Hematopoietic multipotent progenitor cell treated with erythropoietin and hydrocortisone succinate and interleukin-3 and kit ligand, for 8 days (in vitro differentiated cells): ENCODE results near the gene ZNF77.
"Not testable (repeated sequence)": the region's sequence is repeated elsewhere in the genome, so short reads cannot be mapped to it uniquely, and the experiment has no call there.

Experiments
- DNase-seq: peaks from one replicate; pipeline ENCODE4 v3.0.0-alpha.2; 2015

Gene ZNF77

GRCh38 chr19:2944775-2945574 lies at the start of gene ZNF77:
Gene ZNF77 (minus strand): TSS chr19:2944971. CDS start chr19:2944840, 131 bp downstream.
- DNase-seq = peak; percentile 98

- DNase-seq = no peak
Observed at GRCh38 chr19:2993579-2993978, 48.8 kb upstream of the ZNF77 start.

- no peak for DNase-seq
Observed at GRCh38 chr19:2992958-2993357, 48.2 kb upstream of the ZNF77 start.

GRCh38 chr19:2992333-2992732 lies 47.6 kb upstream of the ZNF77 start:
- DNase-seq = not testable (repeated sequence)

- DNase-seq = no peak
Observed at GRCh38 chr19:2989236-2989946, 44.6 kb upstream of the ZNF77 start.

GRCh38 chr19:2988568-2988967 lies 43.8 kb upstream of the ZNF77 start:
- no peak for DNase-seq

GRCh38 chr19:2987797-2988196 lies 43.0 kb upstream of the ZNF77 start:
- no peak for DNase-seq

- no peak for DNase-seq
Observed at GRCh38 chr19:2986951-2987524, 42.3 kb upstream of the ZNF77 start.

GRCh38 chr19:2984215-2984528 lies 39.4 kb upstream of the ZNF77 start:
- DNase-seq = no peak

GRCh38 chr19:2983351-2984214 lies 38.8 kb upstream of the ZNF77 start:
- DNase-seq = no peak

- DNase-seq = no peak
Observed at GRCh38 chr19:2982983-2983350, 38.2 kb upstream of the ZNF77 start.

- no peak for DNase-seq
Observed at GRCh38 chr19:2982561-2982960, 37.8 kb upstream of the ZNF77 start.

GRCh38 chr19:2981898-2982297 lies 37.1 kb upstream of the ZNF77 start:
- no peak for DNase-seq

- DNase-seq = no peak
Observed at GRCh38 chr19:2978772-2979171, 34.0 kb upstream of the ZNF77 start.

GRCh38 chr19:2978166-2978767 lies 33.5 kb upstream of the ZNF77 start:
- no peak for DNase-seq

- DNase-seq = peak; percentile 32
Observed at GRCh38 chr19:2977746-2978138, 33.0 kb upstream of the ZNF77 start.

- DNase-seq = peak; percentile 88
Observed at GRCh38 chr19:2977001-2977745, 32.4 kb upstream of the ZNF77 start, which contains the start of gene TLE6. Gene TLE6 (plus strand): TSS chr19:2977564. CDS start chr19:2978234, 670 bp downstream.

- no peak for DNase-seq
Observed at GRCh38 chr19:2976609-2977000, 31.8 kb upstream of the ZNF77 start.

GRCh38 chr19:2974342-2975041 lies 29.7 kb upstream of the ZNF77 start:
- DNase-seq = peak; percentile 77

- DNase-seq = no peak
Observed at GRCh38 chr19:2973229-2973628, 28.5 kb upstream of the ZNF77 start.

- DNase-seq = no peak
Observed at GRCh38 chr19:2970201-2970835, 25.5 kb upstream of the ZNF77 start.
